GM12878 (cell line): Measurements from ENCODE around the gene CNTNAP2. TPM values are rescaled to one million over a fixed set of nuclear protein-coding genes. Genes with fewer than 3 reads are reported as not detected.

ENCODE experiments used
- ATAC-seq: fragments of 200-7000 bp; cut with Tn5 transposase; 3 replicates; pipeline ENCODE4 v1.9.1; 2020; ENCODE audit warnings: mild to moderate bottlenecking, moderate library complexity
- BruUV-seq: library from RNA; stranded (reverse); fragments of 400-500 nt; replicated peaks from 2 replicates; lab custom pipeline; 2021; lab: Mats Ljungman, UMichigan
- CTCF ChIA-PET: fragments of 300-600 bp; sonication (Branson Sonifier 250); formaldehyde crosslinking; extraction: SDS; loops from one replicate; lab custom pipeline; 2021; ENCODE audit warnings: inconsistent platforms; lab: Yijun Ruan, JAX
- POLR2A ChIA-PET: fragments of 350-600 bp; formaldehyde crosslinking; extraction: SDS; loops from one replicate; lab custom pipeline; 2021; ENCODE audit warnings: inconsistent platforms; lab: Charles Lee
- RAD21 ChIA-PET: fragments of 300-600 bp; sonication (Branson Sonifier 250); formaldehyde crosslinking; loops from one replicate; lab custom pipeline; 2023; ENCODE audit warnings: antibody characterized with exemption; ENCODE audit not compliant: unreplicated experiment; lab: Charles Lee
- SMC1A ChIA-PET: fragments of 300-600 bp; sonication (Branson Sonifier 250); formaldehyde crosslinking; loops from one replicate; lab custom pipeline; 2023; ENCODE audit not compliant: unreplicated experiment, uncharacterized antibody; lab: Charles Lee
- DNase-seq: peaks from one replicate; pipeline ENCODE4 v3.0.0-alpha.2; 2011; ENCODE audit warnings: low read depth, low spot score
- FAIRE-seq: peaks from 3 replicates; lab custom pipeline; 2011; peaks lifted over from hg19 to GRCh38; lab: Jason Lieb, UNC
- H2AFZ ChIP-seq: 2 replicates; pipeline ENCODE4 v1.6.0; 2011; ENCODE audit warnings: low read depth, low read length, control low read depth; ENCODE audit not compliant: control insufficient read depth
- H3K27ac ChIP-seq: 2 replicates; pipeline ENCODE4 v1.5.1; 2011; ENCODE audit warnings: control low read depth; ENCODE audit not compliant: control insufficient read depth, insufficient read depth
- H3K27me3 ChIP-seq, 2 experiments: replicated peaks in 1 of 2; 2 replicates each; pipeline versions ENCODE4 v1.6.0 to v1.6.1; 2011; ENCODE audit warnings: low read length in 1 of 2; ENCODE audit not compliant: control insufficient read depth in 2 of 2, insufficient read depth in 2 of 2
- H3K36me3 ChIP-seq, 2 experiments: 2 replicates each; pipeline ENCODE4 v1.5.1; 2011; ENCODE audit warnings: low read length in 1 of 2; ENCODE audit not compliant: control insufficient read depth in 2 of 2, insufficient read depth in 2 of 2
- H3K4me1 ChIP-seq: 2 replicates; pipeline ENCODE4 v1.6.1; 2011; ENCODE audit warnings: mild to moderate bottlenecking, low read length, moderate library complexity, mixed read lengths; ENCODE audit not compliant: control insufficient read depth, insufficient read depth
- H3K4me2 ChIP-seq: 2 replicates; pipeline ENCODE4 v1.6.0; 2011; ENCODE audit warnings: control low read depth; ENCODE audit not compliant: control insufficient read depth, insufficient read depth
- H3K4me3 ChIP-seq: fragments of 200-600 bp; sonication (generic); 2 replicates; pipeline ENCODE4 v1.5.1; 2016
- H3K79me2 ChIP-seq: 2 replicates; pipeline ENCODE4 v1.6.0; 2011; ENCODE audit warnings: low read length; ENCODE audit not compliant: control insufficient read depth, insufficient read depth
- H3K9ac ChIP-seq: 2 replicates; pipeline ENCODE4 v1.8.0; 2011; ENCODE audit warnings: low read length, control low read depth, mixed read lengths; ENCODE audit not compliant: control insufficient read depth, insufficient read depth
- H3K9me3 ChIP-seq: replicated peaks from 3 replicates; pipeline ENCODE4 v1.5.1; 2011; ENCODE audit warnings: mild to moderate bottlenecking, low read length; ENCODE audit not compliant: control insufficient read depth, insufficient read depth
- H4K20me1 ChIP-seq: 2 replicates; pipeline ENCODE4 v1.6.0; 2011; ENCODE audit not compliant: control insufficient read depth, insufficient read depth
- EED ChIP-seq: sonication (generic); IDR thresholded peaks from 2 replicates; pipeline ENCODE4 v1.6.1; 2016; ENCODE audit warnings: antibody characterized with exemption, low read depth
- MXI1 ChIP-seq: fragments of 150-350 bp; IDR thresholded peaks from 2 replicates; pipeline ENCODE4 v1.6.1; 2011; ENCODE audit warnings: low read depth, mild to moderate bottlenecking, inconsistent platforms, low read length, improper control_type of control experiment
- RAD51 ChIP-seq: fragments of 450-650 bp; IDR thresholded peaks from 2 replicates; pipeline ENCODE4 v1.6.1; 2016; ENCODE audit warnings: moderate library complexity, mild to moderate bottlenecking, inconsistent platforms
- WGBS: methylation state at CpG from one replicate; pipeline ENCODE4 v1.1.6; 2016; ENCODE audit warnings: low lambda C conversion rate; ENCODE audit not compliant: insufficient replicate concordance, insufficient coverage; ENCODE audit errors: missing lambda C conversion rate; 5-methylcytosine and 5-hydroxymethylcytosine counted together
- in situ Hi-C: fragments of 300-500 bp; cut with MboI; formaldehyde crosslinking; loops from 9 replicates; pipeline ENCODE4 v1.14.3; 2018; ENCODE audit warnings: mixed read lengths
- intact Hi-C: fragments of 100-400 bp; cut with micrococcal nuclease; formaldehyde crosslinking; loops from one replicate; pipeline ENCODE4 v1.14.2; 2022; ENCODE audit not compliant: unreplicated experiment
- polyA plus RNA-seq, 11 experiments: library from polyadenylated mRNA; depleted of rRNA in 4 of 11; unstranded in 6 of 11; stranded (reverse) in 5 of 11; fragments of >200 nt; fragmentation: Nextera tagmentation in 4 of 11; fragmentation: Illumina TruSeq in 1 of 11; extraction: Ambion mirVana in 4 of 11; extraction: Trizol in 1 of 11; gene quantifications; 1 replicate in 1 of 11; 2 replicates in 10 of 11; pipeline versions ENCODE4 v1.2.1 to v1.2.3, GENCODE V29; 2011 to 2016; ENCODE audit warnings: inconsistent platforms in 2 of 11, missing spikeins in 2 of 11, low read depth in 1 of 11
- total RNA-seq, 4 experiments: library from RNA; depleted of rRNA in 3 of 4; stranded (reverse); fragments of >200 nt in 3 of 4; fragmentation: Illumina TruSeq in 1 of 4; extraction: Trizol in 1 of 4; gene quantifications; 2 replicates each; pipeline versions ENCODE4 v1.2.1 to v1.2.3, GENCODE V29; 2013 to 2021
- TF ChIP-seq, protein P1 (sequence below): fragments of 450-650 bp; IDR thresholded peaks from 2 replicates; pipeline ENCODE4 v1.6.1; 2017; ENCODE audit warnings: low read depth, mild to moderate bottlenecking, moderate library complexity
- TF ChIP-seq, protein P2 (sequence below): IDR thresholded peaks from 2 replicates; pipeline ENCODE4 v1.6.1; 2011; ENCODE audit warnings: borderline replicate concordance, low read depth, mild to moderate bottlenecking, moderate library complexity, mixed read lengths, low read length; ENCODE audit not compliant: insufficient read depth; ENCODE audit errors: extremely low read length

Gene CNTNAP2
- total and polyA plus RNA-seq, 10 of the 15 experiments (the other 5 are each of a cell fraction or from before 2014, with no cell fraction given) = 0.03 to 0.08 (median 0.03) TPM; not detected in 7

DNA sequence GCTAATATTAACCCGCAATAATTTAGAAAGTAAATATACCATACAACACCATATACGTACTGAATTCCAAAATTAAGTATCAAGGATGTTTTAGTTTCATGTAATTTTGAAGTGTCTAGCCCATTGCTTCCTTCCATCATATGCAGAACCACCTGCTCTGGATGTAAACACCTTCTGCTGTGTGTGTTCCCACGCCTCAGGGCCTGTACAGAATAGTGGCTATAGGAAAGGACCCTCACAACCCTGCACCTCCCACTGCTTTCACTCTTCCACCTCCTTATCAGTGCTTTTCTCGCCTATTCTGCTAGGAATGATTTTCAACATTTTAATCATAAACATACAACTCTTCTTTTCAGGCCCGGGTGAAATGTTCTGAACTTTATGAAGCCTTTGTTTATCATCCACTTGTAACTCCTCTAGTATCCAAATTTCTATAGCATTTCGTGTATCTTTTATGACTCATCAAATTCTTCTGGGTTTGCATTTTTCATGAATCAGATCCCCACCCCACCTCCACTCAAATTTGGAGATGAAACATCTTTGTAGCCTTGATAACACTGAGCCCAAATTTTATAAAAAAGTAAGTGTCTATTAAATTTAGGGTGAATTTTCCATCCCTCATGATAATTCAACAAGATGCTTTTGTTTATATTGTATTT lies 1367.2 kb downstream of the CNTNAP2 start:
- CTCF ChIA-PET = no interaction called here
- Histone ChIP-seq H3K27me3 (no peaks in the 10 kb centered on the region), H3K79me2 (no peaks in the 10 kb centered on the region), H3K9me3 (no peaks in the 10 kb centered on the region), H3K9ac (no peak overlapping the region), H3K4me3 (no peak overlapping the region), H3K36me3 (no peaks in the 10 kb centered on the region), H3K4me2 (no peak overlapping the region), H3K4me1 (no peaks in the 10 kb centered on the region), H4K20me1 (no peaks in the 10 kb centered on the region), H2AFZ (no peak overlapping the region), H3K27ac (no peak overlapping the region)
- POLR2A ChIA-PET = no interaction called here
- no TSS peak for BruUV-seq
- intact Hi-C loops (no loop called here), in situ Hi-C loops (no loop called here)
- ATAC-seq = no peak
- no peak for FAIRE-seq
- SMC1A ChIA-PET = no interaction called here
- DNase-seq = no peak
- WGBS = 32% methylated on average over 6 of the region's 6 CpGs
- TF ChIP-seq, protein P1, sequence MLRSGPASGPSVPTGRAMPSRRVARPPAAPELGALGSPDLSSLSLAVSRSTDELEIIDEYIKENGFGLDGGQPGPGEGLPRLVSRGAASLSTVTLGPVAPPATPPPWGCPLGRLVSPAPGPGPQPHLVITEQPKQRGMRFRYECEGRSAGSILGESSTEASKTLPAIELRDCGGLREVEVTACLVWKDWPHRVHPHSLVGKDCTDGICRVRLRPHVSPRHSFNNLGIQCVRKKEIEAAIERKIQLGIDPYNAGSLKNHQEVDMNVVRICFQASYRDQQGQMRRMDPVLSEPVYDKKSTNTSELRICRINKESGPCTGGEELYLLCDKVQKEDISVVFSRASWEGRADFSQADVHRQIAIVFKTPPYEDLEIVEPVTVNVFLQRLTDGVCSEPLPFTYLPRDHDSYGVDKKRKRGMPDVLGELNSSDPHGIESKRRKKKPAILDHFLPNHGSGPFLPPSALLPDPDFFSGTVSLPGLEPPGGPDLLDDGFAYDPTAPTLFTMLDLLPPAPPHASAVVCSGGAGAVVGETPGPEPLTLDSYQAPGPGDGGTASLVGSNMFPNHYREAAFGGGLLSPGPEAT = no peak
- TF ChIP-seq MXI1 = no peak
- RAD21 ChIA-PET = no interaction called here

DNA sequence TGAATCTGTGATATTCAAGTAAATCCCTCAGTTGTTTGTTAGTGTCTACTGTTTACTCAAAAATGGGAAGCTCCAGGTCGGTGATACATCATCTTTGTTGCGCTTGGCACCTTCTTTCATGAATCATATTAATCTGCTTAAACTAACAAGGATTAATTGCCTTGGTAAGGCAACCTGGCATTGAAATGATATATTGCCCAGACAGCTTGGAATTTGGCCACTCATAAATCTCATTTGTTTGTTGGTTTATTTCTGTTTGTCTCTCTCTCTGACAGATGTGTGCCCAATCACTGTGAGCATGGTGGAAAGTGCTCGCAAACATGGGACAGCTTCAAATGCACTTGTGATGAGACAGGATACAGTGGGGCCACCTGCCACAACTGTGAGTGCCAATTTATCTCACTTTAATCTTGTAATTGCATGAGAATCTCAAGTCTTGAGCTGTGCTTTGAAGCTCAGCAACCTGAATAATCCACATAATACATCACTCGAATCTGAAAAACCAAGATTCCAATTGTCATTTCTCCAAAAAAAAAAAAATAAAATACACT lies 1369.1 kb downstream of the CNTNAP2 start:
- POLR2A ChIA-PET = no interaction called here
- CTCF ChIA-PET = no interaction called here

More for the DNA sequence above, 1369.1 kb downstream of the CNTNAP2 start:
- H3K4me2 ChIP-seq = no peak overlapping the region
- H3K36me3 ChIP-seq = no peaks in the 10 kb centered on the region
- TF ChIP-seq, protein P2, sequence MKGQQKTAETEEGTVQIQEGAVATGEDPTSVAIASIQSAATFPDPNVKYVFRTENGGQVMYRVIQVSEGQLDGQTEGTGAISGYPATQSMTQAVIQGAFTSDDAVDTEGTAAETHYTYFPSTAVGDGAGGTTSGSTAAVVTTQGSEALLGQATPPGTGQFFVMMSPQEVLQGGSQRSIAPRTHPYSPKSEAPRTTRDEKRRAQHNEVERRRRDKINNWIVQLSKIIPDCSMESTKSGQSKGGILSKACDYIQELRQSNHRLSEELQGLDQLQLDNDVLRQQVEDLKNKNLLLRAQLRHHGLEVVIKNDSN = no peak
- TF ChIP-seq RAD51 = no peak
- TF ChIP-seq EED = no peak
- TF ChIP-seq, all 136 proteins: peak for 0
- no TSS peak for BruUV-seq
- H3K4me1 ChIP-seq = no peaks in the 10 kb centered on the region
- ATAC-seq (no peak), FAIRE-seq (no peak), DNase-seq (no peak)
- no peaks in the 10 kb centered on the region for H3K79me2 ChIP-seq
- H3K27me3 ChIP-seq = no peaks in the 10 kb centered on the region
- no peak overlapping the region for H3K27ac ChIP-seq
- H3K4me3 ChIP-seq = no peak overlapping the region
- ChIA-PET SMC1A (interaction anchor here (1.0 to 1.1 kb wide), 2 partner anchors 8 to 26 kb away, joined by 3 read pairs; no protein-coding TSS in a partner anchor), RAD21 (no interaction called here)
- intact Hi-C loops = no loop called here
- no peak overlapping the region for H3K9ac ChIP-seq
- WGBS = 62% methylated on average over 4 of the region's 4 CpGs
- in situ Hi-C loops = no loop called here
- no peaks in the 10 kb centered on the region for H4K20me1 ChIP-seq
- H2AFZ ChIP-seq = no peak overlapping the region
- H3K9me3 ChIP-seq = no peaks in the 10 kb centered on the region
